ENCODE measurements around the gene VPS13A. TPM values are rescaled to one million over a fixed set of nuclear protein-coding genes. Genes with fewer than 3 reads are reported as not detected.

VPS13A gene
- total RNA-seq (2022; extraction: Qiagen RNA extraction), result 6.7 to 11.9 TPM (median 11.4 TPM) in 5 replicates

GRCh38 chr9:77177143-77177893 lies at the start of gene VPS13A:
Gene VPS13A, plus strand, starts transcription at chr9:77177534. Its CDS starts 171 bp downstream, at chr9:77177705.

Other genes with a start within 250 kb of the VPS13A start
- not detected in 5 replicates for gene FOXB2, start 157.9 kb upstream of the VPS13A start, total RNA-seq (2022; extraction: Qiagen RNA extraction)